Measurements from ENCODE around the gene ERBB3. TPM values are rescaled to one million over a fixed set of nuclear protein-coding genes. Genes with fewer than 3 reads are reported as not detected.
A peak's percentile ranks its signal among the peaks of the same experiment; 100 is the strongest.
"Not testable (repeated sequence)": the region's sequence is repeated elsewhere in the genome, so short reads cannot be mapped to it uniquely, and the experiment has no call there.

ERBB3 gene
- total RNA-seq, 3 donors from 2014 or later, result 0.48 to 1.6 (median 0.63) TPM

DNA sequence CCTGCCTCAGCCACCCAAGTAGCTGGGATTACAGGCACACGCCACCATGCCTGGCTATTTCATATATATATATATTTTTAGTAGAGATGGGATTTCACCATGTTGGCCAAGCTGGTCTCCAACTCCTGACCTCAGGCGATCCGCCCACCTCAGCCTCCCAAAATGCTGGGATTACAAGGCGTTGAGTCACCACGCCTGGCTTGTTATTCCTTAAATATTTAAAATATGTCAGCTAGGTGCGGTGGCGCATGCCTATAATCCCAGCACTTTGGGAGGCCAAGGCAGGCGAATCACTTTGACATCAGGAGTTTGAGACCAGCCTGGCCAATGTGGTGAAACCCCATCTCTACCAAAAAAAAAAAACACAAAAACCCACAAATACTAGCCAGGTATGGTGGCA lies 20.0 kb upstream of the ERBB3 start:
- DNase-seq; H3K4me3 Mint-ChIP-seq; H3K36me3 Mint-ChIP-seq (ENCODE audit: insufficient read depth); ATAC-seq; H3K27me3 Mint-ChIP-seq (ENCODE audit: low read depth); H3K9me3 Mint-ChIP-seq; H3K4me1 Mint-ChIP-seq (ENCODE audit: low read depth): not testable (repeated sequence)

DNA sequence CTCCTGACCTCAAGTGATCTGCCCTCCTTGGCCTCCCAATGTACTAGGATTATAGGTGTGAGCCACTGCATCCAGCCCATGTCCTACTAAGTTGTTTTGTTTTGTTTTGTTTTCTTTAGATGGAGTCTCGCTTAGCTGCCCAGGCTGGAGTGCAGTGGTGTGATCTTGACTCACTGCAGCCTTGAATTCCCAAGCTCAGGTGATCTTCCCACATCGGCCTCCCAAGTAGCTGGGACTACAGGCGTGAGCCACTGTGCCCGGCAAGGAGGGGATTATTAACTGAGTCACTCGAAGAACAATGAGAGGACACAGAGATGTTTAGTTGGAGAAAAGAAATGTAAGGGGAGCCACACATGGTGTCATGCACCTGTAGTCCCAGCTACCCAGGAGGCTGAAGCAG lies 18.0 kb upstream of the ERBB3 start:
- no peak for DNase-seq
- no peaks in the 10 kb centered on the region for H3K36me3 Mint-ChIP-seq (ENCODE audit: insufficient read depth)
- no peaks in the 10 kb centered on the region for H3K27me3 Mint-ChIP-seq (ENCODE audit: low read depth)
- no peaks in the 10 kb centered on the region for H3K4me1 Mint-ChIP-seq (ENCODE audit: low read depth)
- H3K9me3 Mint-ChIP-seq, result no peaks in the 10 kb centered on the region
- no peak for ATAC-seq
- no peak overlapping the region for H3K4me3 Mint-ChIP-seq

DNA sequence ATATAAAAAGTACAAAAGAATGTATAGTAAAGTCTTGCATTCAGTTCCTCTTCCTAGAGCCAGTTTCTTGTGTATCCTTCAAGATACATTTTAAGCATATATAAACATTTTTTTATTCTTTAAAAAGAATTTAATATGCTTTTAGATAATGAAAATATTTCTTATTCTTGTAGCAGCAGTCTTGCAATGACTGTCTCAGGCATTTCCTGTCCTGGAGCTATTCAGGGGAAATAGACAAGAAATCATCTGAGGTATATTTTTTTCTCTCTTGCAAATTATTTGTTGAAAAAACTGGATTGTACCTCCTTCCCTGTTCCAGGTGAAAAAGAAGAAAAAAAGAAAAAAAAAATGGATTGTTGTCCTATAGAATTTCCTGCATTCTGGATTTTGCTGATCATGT lies 17.0 kb upstream of the ERBB3 start:
- no peak overlapping the region for H3K4me3 Mint-ChIP-seq
- H3K9me3 Mint-ChIP-seq, result no peaks in the 10 kb centered on the region
- no peaks in the 10 kb centered on the region for H3K4me1 Mint-ChIP-seq (ENCODE audit: low read depth)
- no peaks in the 10 kb centered on the region for H3K36me3 Mint-ChIP-seq (ENCODE audit: insufficient read depth)
- H3K27me3 Mint-ChIP-seq (ENCODE audit: low read depth), result no peaks in the 10 kb centered on the region
- ATAC-seq (no peak), DNase-seq (no peak)

DNA sequence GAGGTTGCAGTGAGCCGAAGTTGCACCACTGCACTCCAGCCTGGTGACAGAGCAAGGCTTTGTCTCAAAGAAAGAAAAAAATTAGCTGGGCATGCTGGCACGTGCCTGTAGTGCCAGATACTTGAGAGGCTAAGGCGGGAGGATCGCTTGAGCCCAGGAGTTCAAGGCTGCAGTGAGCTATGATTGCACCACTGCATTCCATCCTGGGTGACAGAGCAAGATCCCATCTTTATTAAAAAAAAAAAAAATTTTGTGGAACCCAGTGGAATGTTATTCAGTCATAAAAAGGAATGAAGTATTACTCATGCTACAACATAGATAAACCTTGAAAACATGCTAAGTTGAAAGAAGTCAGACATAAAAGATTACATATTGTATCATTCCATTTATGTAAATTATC lies 8.3 kb upstream of the ERBB3 start:
- no peak for ATAC-seq
- Mint-ChIP-seq H3K27me3 (ENCODE audit: low read depth) (peaks cover 2% of the 10 kb centered on the region), H3K4me3 (no peak overlapping the region), H3K9me3 (no peaks in the 10 kb centered on the region), H3K36me3 (ENCODE audit: insufficient read depth) (no peaks in the 10 kb centered on the region), H3K4me1 (ENCODE audit: low read depth) (no peaks in the 10 kb centered on the region)
- DNase-seq, result no peak

DNA sequence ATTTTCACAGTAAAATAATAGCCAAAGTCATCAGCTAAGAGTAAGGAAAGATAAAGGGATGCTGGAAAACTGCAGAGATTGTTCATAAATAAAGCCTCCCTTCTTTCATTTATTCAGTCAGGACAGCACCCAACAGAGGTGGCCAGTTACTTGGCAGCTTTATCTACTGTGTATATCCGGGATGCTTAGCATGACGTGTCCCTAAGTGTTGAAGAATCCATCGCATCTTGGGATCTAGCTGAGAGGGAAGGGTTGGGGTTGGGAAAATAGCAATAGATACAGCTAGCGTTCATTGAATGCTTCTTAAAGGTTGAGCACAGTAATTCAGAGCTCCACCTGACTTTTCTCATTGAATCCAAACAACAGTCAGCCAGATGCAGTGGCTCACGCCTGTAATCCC lies 5.6 kb upstream of the ERBB3 start:
- ATAC-seq (no peak), DNase-seq (no peak)
- H3K4me3 Mint-ChIP-seq, result no peak overlapping the region
- peaks cover 2% of the 10 kb centered on the region for H3K27me3 Mint-ChIP-seq (ENCODE audit: low read depth)
- H3K36me3 Mint-ChIP-seq (ENCODE audit: insufficient read depth), result no peaks in the 10 kb centered on the region
- H3K4me1 Mint-ChIP-seq (ENCODE audit: low read depth), result peaks cover 3% of the 10 kb centered on the region
- H3K9me3 Mint-ChIP-seq, result no peaks in the 10 kb centered on the region

DNA sequence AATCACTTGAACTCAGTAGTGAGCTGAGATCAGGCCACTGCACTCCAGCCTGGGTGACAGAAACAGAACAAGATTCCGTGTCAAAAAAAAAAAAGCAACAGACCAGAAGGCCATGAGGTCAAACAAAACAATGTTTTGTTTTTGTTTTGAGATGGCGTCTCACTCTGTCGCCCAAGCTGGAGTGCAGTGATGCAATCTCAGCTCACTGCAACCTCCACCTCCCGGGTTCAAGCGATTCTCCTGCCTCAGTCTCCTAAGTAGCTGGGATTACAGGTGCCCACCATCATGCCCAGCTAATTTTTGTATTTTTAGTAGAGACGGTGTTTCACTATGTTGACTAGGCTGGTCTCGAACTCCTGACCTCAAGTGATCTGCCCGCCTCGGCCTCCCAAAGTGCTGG lies 2.0 kb upstream of the ERBB3 start:
- Mint-ChIP-seq H3K4me1 (ENCODE audit: low read depth) (peaks cover 14% of the 10 kb centered on the region), H3K27me3 (ENCODE audit: low read depth) (peaks cover 13% of the 10 kb centered on the region)
- not testable (repeated sequence) for H3K4me3 Mint-ChIP-seq; DNase-seq; H3K36me3 Mint-ChIP-seq (ENCODE audit: insufficient read depth); ATAC-seq; H3K9me3 Mint-ChIP-seq

DNA sequence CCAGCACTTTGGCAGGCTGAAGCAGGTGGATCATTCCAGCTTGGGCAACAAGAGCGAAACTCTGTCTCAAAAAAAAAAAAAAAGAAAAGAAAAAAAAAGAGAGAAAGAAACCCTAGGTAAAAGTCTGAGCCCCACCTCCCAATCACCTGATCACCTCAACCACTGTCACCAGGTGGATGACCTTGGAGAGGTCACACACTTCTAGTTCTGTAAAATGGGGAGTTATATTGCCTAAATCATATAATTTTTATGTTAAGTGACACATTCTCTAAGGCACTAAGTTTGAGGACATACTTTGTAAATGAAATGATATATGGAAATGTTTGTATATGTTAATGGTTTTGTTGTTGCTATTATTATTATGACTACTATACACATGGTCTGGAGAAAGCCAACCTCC lies 1.5 kb upstream of the ERBB3 start:
- Mint-ChIP-seq H3K4me3 (peak overlapping the region; percentile 80), H3K4me1 (ENCODE audit: low read depth) (peaks cover 14% of the 10 kb centered on the region), H3K27me3 (ENCODE audit: low read depth) (peaks cover 12% of the 10 kb centered on the region), H3K36me3 (ENCODE audit: insufficient read depth) (no peaks in the 10 kb centered on the region), H3K9me3 (no peaks in the 10 kb centered on the region)
- ATAC-seq (no peak), DNase-seq (no peak)

DNA sequence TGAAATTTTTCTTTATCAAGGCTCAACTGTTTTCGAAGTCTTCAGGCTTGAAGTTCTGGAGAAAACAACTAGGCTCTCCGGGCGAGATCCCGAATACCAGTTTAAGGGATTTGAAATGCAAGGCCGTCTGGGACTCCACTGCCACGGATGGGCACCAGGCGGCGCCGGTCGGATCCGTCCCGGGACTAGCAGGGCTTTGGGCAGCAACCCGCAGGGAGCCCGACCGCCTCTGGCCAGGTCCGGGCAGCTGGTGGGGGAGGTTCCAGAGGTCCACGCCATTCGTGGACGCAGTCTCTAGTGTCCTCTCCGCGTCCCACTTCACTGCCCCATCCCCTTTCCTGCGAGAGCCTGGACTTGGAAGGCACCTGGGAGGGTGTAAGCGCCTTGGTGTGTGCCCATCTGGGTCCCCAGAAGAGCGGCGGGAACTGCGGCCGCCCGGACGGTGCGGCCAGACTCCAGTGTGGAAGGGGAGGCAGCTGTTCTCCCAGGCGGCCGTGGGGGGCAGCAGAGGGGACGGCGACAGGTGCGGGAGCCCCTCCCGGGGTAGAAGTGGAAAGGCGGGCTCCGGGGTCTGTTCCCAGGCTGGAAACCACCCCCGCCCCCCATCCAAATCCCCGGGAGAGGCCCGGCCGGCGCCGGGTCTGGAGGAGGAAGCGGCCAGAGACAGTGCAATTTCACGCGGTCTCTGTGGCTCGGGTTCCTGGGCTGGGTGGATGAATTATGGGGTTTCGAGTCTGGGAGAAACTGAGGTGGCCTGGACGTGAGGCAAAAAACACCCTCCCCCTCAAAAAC lies 838 bp upstream of the ERBB3 start:
- Mint-ChIP-seq H3K4me1 (ENCODE audit: low read depth) (peaks cover 14% of the 10 kb centered on the region), H3K9me3 (no peaks in the 10 kb centered on the region), H3K4me3 (peak overlapping the region; percentile 80), H3K36me3 (ENCODE audit: insufficient read depth) (no peaks in the 10 kb centered on the region), H3K27me3 (ENCODE audit: low read depth) (peaks cover 16% of the 10 kb centered on the region)
- ATAC-seq, result peak; percentile 59 to 68
- DNase-seq, result peak; percentile 37

DNA sequence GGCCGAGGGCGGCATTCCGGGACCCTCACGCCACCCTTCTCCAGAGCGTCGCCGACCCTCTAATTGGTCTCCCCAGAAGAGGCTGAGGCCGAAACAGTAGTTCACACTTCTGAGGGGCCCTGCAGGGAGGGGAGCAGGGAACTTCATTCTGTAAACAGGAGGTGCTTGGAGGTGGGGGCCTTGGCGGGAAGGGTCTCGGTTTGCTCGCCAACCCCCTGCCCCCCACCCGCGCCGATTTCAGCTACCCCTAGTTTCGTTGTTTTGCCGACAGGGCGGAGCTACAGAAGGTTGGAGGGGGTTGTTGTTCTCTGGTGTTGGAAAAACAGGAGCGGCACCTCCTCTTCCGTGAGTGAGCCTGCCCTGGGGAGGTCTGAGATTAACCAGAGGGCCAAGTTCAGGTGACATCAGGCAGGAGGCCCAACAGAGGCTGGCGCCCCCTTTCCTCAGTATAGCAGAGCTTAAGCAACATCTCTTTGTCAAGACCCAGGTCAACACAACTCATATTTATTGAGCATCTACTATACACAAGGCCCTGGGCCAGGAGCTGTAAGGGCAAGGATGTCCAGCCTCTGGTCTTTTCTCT lies 682 bp downstream of the ERBB3 start:
- ATAC-seq (no peak), DNase-seq (no peak)
- peaks cover 14% of the 10 kb centered on the region for H3K4me1 Mint-ChIP-seq (ENCODE audit: low read depth)
- H3K27me3 Mint-ChIP-seq (ENCODE audit: low read depth), result peaks cover 18% of the 10 kb centered on the region
- peak overlapping the region; percentile 80 for H3K4me3 Mint-ChIP-seq
- no peaks in the 10 kb centered on the region for H3K36me3 Mint-ChIP-seq (ENCODE audit: insufficient read depth)
- H3K9me3 Mint-ChIP-seq, result no peaks in the 10 kb centered on the region

DNA sequence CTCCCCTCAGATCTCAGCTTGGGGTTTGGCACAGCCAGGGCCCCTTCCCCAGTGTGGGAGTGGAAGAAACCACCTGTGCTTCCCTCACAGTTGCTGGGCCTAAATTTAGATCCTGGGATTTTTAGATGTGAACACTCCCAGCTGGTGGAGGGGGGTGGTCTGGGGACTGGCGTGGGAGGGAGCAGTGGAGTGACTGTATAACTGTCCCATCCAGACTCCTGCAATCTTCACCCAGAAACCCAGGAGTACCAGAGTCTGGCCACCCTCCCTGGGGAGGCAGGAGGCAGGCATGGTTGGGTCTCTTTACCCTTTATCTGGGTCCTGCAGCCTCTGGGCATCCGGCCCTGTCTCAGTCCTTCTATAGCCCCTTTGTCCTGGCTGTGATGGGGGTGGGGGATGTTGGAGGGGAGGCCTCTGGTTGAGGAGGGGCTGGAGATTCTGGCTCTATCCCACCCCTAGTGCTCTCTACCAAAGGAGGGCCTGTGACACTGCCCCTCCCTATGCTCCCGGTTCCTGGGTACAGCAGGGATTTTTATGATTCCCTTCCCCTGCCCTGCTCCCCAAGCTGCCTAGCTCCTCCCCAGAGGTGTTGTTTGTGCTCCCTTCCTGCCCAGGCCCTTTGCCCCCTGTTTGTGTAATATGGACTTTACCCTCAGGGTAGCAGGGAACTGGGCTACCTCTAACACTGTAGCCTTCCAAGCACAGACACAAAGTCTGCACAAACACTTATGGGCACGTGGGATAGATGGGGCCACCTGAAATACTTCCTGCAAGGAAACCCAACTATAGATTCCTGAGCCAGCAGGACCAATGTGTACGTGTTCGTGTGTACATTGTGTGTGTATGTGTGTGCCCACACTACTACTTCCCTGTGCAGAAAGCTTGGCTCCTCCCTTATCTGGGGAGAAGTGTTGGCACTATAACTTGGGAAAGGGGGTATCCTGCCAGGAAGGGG lies 1.7 kb downstream of the ERBB3 start:
- DNase-seq, result no peak
- H3K9me3 Mint-ChIP-seq, result no peaks in the 10 kb centered on the region
- no peak for ATAC-seq
- H3K27me3 Mint-ChIP-seq (ENCODE audit: low read depth), result peaks cover 18% of the 10 kb centered on the region
- H3K36me3 Mint-ChIP-seq (ENCODE audit: insufficient read depth), result no peaks in the 10 kb centered on the region
- H3K4me3 Mint-ChIP-seq, result peak overlapping the region; percentile 80
- H3K4me1 Mint-ChIP-seq (ENCODE audit: low read depth), result peaks cover 14% of the 10 kb centered on the region

DNA sequence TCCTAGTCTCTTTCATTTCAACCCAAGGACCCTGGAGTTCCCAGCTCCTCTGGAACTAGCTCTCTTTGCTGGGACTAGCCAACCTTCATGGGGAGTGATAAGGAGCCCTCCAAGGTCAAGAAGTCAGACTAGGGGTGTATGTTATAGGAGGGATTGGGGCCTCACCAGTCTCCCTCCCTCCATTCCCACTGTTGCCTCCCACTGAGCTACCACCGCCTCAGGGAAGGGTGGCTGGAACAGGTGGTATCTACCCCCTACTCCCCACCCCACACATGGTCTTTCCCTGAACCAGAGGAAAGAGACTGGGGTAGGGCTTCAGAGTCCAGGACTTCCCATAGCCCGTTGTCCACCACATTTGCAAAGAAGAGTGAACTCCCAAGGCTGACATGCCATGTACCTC lies 2.4 kb downstream of the ERBB3 start:
- no peak for ATAC-seq
- peaks cover 18% of the 10 kb centered on the region for H3K27me3 Mint-ChIP-seq (ENCODE audit: low read depth)
- no peaks in the 10 kb centered on the region for H3K9me3 Mint-ChIP-seq
- H3K36me3 Mint-ChIP-seq (ENCODE audit: insufficient read depth), result no peaks in the 10 kb centered on the region
- no peak for DNase-seq
- H3K4me3 Mint-ChIP-seq, result no peak overlapping the region
- H3K4me1 Mint-ChIP-seq (ENCODE audit: low read depth), result peaks cover 14% of the 10 kb centered on the region

DNA sequence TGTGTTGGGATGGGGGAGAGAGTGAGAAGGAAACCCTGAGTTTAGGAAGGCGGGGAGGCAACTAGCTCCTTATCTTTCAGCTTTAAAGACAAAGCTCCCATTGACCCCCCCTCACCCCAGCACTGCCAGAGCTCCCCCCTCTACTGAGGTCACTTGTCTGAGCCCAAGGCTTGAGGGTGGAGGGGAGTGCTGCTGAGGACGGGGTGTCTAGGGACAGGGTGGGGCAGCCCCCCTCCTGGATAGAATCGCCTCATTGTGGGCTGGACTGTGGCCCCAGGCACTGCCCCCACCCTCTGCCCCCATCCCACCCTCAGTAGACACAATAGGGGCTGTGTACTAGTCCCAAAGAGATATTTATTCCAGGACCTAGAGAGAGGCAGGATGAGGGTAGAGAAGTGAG lies 3.0 kb downstream of the ERBB3 start:
- DNase-seq (no peak), ATAC-seq (no peak)
- H3K27me3 Mint-ChIP-seq (ENCODE audit: low read depth), result peaks cover 18% of the 10 kb centered on the region
- H3K36me3 Mint-ChIP-seq (ENCODE audit: insufficient read depth), result no peaks in the 10 kb centered on the region
- H3K9me3 Mint-ChIP-seq, result no peaks in the 10 kb centered on the region
- no peak overlapping the region for H3K4me3 Mint-ChIP-seq
- H3K4me1 Mint-ChIP-seq (ENCODE audit: low read depth), result peaks cover 14% of the 10 kb centered on the region

DNA sequence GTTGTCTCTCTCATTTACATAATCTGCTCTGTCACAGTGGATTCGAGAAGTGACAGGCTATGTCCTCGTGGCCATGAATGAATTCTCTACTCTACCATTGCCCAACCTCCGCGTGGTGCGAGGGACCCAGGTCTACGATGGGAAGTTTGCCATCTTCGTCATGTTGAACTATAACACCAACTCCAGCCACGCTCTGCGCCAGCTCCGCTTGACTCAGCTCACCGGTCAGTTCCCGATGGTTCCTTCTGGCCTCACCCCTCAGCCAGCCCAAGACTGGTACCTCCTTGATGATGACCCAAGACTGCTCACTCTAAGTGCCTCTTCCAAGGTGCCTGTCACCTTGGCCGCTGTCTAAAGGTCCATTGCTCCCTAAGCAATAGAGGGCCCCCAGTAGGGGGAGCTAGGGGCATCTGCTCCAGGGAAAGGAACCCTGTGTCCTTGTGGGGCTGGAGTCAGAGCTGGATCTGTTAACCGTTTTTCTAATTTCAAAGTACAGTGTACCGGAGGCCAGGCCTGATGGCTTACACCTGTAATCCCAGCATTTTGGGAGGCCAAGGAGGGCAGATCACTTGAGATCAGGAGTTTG lies 5.1 kb downstream of the ERBB3 start:
- no peak for ATAC-seq
- H3K9me3 Mint-ChIP-seq, result no peaks in the 10 kb centered on the region
- DNase-seq, result no peak
- peaks cover 6% of the 10 kb centered on the region for H3K4me1 Mint-ChIP-seq (ENCODE audit: low read depth)
- H3K27me3 Mint-ChIP-seq (ENCODE audit: low read depth), result peaks cover 18% of the 10 kb centered on the region
- no peaks in the 10 kb centered on the region for H3K36me3 Mint-ChIP-seq (ENCODE audit: insufficient read depth)
- H3K4me3 Mint-ChIP-seq, result no peak overlapping the region

DNA sequence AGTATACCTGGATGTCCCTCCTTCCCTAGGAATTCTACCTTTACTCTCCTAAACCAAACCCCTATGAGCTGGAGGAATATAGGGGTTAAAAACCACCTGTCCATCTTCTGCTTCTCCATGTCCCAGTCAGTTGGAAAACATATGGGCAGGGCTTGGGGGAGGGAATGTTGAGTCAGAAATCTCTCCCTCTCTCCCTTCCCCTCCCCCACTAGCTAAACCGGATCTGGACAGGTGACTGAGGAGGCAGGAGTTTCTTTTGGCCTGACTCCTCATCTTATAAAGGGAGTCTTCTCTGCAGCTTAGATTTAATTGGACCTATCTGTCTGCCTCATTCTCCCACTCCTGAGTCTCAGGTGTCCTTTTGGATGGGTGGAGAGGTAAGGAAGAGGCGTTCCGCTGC lies 6.1 kb downstream of the ERBB3 start:
- no peak overlapping the region for H3K4me3 Mint-ChIP-seq
- no peaks in the 10 kb centered on the region for H3K9me3 Mint-ChIP-seq
- no peaks in the 10 kb centered on the region for H3K36me3 Mint-ChIP-seq (ENCODE audit: insufficient read depth)
- peaks cover 12% of the 10 kb centered on the region for H3K27me3 Mint-ChIP-seq (ENCODE audit: low read depth)
- DNase-seq, result no peak
- ATAC-seq, result no peak
- no peaks in the 10 kb centered on the region for H3K4me1 Mint-ChIP-seq (ENCODE audit: low read depth)

All from activated T-cell treated with anti-CD3 and anti-CD28 coated beads, Interleukin-2, amount 50 U/mL, for 4 hours (primary cell).